SK-MEL-5 (cell line): ENCODE results near the gene ZNF791. TPM values are rescaled to one million over a fixed set of nuclear protein-coding genes. Genes with fewer than 3 reads are reported as not detected.
"Not testable (repeated sequence)": the region's sequence is repeated elsewhere in the genome, so short reads cannot be mapped to it uniquely, and the experiment has no call there.

Experiments
- DNase-seq: peaks from one replicate; pipeline ENCODE4 v3.0.0-alpha.2; 2016; ENCODE audit warnings: low read depth, low spot score
- in situ Hi-C: cut with HindIII; loops from 2 replicates; pipeline ENCODE4 v1.10.0; 2016; ENCODE audit warnings: low sequenced_read_pairs, high pct_unique_total_duplicates, low pct_unique_long_range_greater_than_20kb
- total RNA-seq: library from RNA; depleted of rRNA; stranded (reverse); fragments of >200 nt; shearing (Covaris generic); gene quantifications from 2 replicates; pipeline ENCODE4 v1.2.3, GENCODE V29; 2014

ZNF791 gene
- total RNA-seq, 1 experiment from 2014 or later: 12.4 TPM

DNA sequence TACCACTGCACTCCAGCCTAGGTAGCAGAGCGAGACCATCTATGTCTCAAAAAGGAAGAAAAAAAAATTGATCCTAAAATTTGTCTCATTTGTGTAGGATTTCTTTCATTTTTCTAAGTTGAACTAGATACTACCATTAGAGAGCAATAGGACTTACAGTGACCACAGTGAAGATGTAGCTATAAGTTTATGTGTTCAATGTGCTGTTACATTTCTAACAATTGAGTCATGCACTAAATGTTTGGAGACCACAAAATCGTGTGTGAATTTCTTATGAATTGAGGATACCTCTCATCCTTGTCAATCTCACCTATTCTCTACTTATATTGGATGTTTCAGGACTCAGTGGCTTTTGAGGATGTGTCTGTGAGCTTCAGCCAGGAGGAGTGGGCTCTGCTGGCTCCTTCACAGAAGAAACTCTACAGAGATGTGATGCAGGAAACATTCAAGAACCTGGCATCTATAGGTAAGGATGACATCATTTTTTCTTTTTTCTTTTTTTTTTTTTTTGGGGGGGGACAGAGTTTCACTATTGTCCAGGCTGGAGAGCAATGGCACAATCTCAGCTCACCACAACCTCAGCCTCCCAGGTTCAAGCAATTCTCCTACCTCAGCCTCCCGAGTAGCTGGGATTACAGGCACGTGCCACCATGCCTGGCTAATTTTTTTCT is 12.8 kb downstream of the ZNF791 start:
- in situ Hi-C loops: no loop called here
- DNase-seq: no peak

DNA sequence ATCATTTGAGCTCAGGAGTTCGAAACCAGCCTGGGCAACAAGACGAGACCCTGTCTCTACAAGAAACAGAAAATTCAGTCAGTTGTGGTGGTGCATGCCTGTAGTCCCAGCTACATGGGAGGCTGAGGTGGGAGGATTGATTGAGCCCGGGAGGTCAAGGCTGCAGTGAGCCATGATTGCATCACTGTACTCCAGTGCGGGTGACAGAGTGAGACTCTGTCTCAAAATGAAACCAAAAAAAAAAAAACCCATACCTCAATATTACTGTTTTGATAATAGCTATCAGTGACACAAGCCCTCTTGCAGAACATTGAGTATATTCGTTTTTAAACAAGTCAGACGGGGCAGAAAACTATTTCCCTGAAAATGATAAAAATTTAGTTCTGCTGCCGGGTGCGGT is 16.2 kb downstream of the ZNF791 start:
- no peak for DNase-seq
- in situ Hi-C loops: no loop called here

DNA sequence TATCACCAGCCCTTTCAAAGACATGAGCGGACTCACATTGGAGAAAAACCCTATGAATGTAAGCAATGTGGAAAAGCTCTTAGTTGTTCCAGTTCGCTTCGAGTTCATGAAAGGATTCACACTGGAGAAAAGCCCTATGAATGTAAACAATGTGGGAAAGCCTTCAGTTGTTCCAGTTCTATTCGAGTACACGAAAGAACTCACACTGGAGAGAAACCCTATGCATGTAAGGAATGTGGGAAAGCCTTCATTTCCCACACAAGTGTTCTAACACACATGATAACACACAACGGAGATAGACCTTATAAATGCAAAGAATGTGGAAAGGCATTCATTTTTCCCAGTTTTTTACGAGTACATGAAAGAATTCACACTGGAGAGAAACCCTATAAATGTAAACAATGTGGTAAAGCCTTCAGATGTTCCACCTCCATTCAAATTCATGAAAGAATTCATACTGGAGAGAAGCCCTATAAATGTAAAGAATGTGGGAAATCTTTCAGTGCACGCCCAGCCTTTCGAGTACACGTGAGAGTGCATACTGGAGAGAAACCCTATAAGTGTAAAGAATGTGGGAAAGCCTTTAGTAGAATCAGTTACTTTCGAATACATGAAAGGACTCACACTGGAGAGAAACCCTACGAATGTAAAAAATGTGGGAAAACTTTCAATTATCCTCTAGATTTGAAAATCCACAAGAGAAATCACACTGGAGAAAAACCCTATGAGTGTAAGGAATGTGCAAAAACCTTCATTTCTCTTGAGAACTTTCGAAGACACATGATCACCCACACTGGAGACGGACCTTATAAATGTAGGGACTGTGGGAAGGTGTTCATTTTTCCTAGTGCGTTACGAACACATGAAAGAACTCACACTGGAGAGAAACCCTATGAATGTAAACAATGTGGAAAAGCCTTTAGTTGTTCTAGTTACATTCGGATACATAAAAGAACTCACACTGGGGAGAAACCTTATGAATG is 17.6 kb downstream of the ZNF791 start:
- in situ Hi-C loops: no loop called here

DNA sequence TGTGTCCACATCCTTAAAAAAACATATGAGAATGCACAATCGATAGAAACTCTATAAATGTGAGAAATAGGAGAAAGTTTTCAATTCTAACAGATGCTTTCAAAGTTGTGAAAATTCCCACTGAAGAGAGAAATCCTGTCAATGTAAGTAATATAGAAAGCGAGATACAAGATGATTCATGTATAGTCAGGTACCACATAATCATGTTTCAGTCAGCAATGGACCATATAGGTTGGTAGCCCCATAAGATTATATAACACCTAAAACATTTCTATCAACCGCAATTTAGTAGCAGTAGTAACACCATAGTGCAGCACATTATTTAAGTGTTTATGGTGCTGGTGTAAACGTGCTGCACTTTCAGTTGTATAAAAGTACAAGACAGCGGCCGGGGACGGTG is 18.5 kb downstream of the ZNF791 start:
- in situ Hi-C loops: no loop called here
- DNase-seq: no peak

More for the DNA sequence above, 17.6 kb downstream of the ZNF791 start:
- DNase-seq: no peak

DNA sequence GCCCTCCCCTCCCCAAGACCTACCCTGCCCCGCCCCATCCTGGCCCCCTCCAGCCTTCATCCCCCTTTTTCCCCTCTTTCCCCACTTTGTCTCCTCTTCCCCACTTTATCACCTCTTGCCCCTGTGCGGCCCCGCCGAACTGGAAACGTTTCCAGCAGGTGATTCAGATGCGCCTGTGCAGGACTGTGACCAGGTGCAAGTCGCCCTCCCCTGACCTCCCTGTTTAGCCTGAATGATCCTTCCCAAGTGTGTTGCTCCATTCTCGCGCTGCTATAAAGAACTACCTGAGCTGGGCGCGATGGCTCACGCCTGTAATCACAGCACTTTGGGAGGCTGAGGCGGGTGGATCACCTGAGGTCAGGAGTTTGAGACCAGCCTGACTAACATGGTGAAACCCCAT is 25.9 kb downstream of the ZNF791 start:
- DNase-seq: no peak
- in situ Hi-C loops: no loop called here

DNA sequence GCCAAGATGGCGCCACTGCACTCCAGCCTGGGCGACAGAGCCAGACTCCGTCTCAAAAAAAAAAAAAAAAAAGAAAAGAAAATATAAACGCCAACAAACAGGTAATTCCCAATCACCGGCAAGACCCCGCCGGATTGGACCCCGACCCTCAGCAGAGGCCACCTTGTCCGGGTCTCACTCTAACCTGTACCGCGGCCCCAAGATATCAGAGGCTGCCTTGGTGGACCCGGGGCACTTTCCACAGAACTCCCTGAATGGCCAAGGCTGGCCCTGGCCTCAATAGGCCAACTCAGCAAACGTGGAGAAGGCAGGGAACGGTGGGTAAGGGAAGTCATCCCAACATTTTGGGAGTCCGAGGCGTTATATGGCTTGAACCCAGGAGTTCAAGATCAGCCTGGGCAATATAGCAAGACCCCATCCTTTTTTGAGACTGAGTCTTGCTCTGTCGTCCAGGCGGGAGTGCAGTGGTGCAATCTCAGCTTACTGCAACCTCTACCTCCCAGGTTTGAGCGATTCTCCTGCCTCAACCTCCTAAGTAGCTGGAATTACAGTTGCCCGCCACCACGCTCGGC is 28.0 kb downstream of the ZNF791 start:
- no peak for DNase-seq
- in situ Hi-C loops: no loop called here

DNA sequence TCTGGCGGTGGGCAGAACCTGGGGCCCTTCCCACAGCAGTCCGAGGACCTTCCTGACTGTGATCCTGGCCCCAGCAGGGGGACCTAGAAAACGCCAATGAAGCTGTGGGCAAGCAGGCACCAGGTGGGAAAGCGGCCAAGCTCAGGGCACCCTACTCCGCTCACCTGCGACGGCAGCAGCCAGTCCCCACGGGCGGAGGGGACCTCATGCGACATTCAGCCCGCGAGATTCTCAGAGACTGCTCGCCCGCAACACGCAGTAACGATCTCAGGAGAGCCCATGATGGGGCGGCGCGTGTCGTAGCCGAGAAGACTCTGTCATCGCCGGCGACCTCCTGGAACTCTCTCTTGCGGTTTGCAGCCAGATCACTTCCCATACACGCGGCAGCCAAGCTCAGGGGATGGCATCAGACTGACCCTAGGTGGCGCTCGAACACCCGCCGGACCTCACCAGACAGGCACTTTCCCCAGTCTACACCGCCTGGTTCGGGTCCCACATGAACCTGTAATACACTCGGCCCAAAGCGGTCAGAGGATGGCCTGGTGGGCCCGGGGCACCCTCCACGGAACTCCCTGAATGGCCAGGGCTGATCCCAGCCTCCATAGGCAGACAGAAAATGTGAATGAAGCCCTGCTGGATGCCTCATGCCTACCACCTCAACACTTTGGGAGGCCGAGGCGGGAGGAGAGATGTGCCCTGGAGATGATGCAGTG is 29.3 kb downstream of the ZNF791 start:
- in situ Hi-C loops: no loop called here
- DNase-seq: peak; percentile 58

DNA sequence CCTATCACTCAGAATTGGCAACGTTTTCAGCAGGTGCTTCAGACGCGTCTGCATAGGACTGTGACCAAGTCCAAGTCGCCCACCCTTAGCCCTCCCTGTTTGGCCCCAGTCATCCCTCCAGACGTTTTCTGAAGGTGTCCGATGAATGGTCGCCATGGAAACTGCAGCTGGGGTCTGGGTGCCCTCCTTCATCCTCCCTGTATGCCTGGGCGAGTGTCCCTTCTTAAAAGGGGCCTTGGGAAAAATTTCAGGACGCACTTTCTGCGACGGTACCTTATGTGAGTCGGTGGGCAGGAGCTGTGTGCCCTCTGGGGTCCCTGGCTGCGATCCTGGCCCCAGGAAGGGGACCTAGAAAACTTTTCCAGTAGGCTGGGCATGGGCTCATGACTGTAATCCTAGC is 30.7 kb downstream of the ZNF791 start:
- in situ Hi-C loops: no loop called here
- no peak for DNase-seq

DNA sequence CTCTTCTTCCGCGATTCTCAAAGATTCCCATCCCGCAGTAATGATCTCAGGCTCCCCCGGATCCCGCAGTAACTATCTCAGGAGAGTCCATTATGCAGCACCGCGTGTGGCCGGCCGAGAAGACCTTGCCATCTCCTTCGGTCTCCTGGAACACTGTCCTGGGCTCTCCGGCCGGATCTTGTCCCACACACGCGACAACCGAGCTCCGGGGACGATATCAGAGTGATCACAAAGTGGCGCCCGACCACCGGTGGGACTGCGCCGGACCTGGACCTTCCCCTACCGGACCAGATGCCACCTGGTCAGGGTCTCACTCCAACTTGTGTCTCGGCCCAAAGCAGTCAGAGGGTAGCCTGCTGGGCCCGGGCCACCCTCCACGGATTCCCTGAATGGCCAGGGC is 31.8 kb downstream of the ZNF791 start:
- DNase-seq: no peak
- in situ Hi-C loops: no loop called here

DNA sequence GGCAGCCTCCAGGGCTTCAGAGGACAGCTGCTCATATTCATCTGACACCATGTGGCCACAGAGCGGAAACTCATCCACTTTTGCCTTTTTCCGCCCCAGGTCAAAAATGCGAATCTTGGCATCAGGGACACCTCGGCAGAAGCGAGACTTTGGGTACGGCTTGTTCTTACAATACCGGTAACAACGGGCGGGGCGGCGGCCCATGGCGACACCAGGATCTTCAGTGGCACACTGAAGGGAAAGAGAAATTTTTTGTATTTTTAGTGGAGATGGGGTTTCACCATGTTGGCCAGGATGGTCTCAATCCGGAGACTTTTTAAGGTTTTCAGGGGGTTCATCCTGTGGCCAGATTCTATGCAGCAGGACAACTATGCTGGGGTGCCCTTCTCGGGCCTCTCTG is 33.0 kb downstream of the ZNF791 start:
- DNase-seq, in situ Hi-C loops: not testable (repeated sequence)

DNA sequence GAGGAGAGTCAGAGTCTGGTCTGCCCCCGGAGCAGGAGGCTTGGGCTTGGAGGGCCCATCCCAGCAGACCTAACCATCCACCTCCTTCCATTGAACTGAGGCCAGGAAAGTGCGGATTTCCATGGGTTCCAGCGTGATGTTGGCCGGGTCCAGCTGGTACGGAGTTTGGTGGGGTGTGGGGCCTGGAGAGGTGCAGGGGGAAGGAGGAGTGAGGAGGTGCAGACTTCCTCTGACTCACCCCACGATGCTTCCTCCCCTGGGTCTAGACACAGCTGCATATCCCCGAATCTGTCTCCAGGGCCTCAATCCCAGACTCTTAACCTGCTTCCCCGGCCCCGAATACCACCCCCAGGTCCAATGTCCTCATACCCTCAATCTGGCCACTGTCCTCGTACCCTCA is 35.8 kb downstream of the ZNF791 start:
- in situ Hi-C loops: no loop called here
- DNase-seq: no peak

DNA sequence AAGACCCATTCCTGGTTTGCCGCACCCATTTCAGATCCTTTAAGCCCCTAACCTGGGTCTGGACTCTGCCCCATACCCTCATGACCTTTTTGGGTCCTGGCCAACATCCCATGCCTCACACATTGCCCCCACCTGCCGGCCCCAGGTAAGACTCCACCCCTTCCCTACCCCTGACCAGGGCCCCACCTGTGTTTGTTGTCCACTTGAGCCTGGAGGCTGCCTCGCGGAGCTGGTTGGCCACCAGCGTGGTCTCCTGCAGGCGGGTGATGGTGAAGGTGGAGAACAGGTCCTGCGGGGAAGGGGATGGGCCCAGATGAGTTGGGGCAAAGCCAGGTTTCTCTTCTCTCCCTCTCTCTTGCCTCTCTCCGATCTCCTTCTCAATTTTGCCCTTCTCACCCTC is 36.3 kb downstream of the ZNF791 start:
- in situ Hi-C loops: no loop called here
- no peak for DNase-seq

DNA sequence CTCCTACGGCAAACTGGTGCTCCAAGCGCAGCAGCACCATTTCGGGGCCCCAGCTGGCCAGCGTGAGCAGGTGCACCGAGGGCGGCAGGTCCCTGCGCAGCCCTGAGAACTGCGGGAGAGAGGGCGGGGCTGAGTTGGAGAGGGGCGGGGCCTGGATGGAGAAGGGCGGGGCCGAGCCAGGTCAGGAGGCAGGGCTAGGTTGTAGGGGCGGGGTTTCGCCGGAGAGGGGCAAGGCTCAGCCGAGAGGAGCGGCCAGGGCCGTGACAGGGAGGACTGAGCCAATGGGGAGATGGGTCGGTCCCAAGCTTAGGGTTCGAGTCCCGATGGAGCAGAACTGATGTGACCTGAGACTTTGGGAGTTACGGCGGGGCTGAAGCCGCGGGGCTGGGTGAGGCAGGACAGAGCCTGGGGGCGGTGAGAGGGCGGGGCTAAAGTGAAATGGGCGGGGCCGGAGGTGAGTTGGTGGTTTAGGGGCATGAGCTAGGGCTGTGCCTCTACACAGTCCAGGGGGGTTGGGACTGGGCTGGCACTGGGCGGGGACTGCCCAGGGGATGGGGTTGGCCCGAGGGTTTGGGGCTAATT is 36.9 kb downstream of the ZNF791 start:
- in situ Hi-C loops: no loop called here
- no peak for DNase-seq

DNA sequence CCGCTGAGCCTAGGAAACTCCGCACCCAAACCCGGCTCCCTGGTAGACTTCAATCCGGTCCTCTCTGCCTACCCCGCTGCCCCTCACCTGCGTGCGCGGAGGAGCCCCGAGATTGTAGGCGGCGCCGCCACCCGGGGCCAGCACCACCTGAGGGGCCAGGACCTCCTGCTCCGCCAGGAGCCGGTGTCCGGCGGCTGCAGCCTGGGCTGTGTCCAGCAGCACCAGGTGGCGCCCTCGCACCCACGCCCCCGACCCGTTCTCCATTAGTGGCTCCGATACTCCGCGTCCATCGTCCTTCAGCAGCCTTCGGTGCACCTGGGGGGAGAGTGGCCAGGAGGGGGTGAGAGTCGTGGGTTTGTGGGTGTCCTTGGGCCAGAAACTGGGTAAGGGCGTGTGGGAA is 37.4 kb downstream of the ZNF791 start:
- no peak for DNase-seq

DNA sequence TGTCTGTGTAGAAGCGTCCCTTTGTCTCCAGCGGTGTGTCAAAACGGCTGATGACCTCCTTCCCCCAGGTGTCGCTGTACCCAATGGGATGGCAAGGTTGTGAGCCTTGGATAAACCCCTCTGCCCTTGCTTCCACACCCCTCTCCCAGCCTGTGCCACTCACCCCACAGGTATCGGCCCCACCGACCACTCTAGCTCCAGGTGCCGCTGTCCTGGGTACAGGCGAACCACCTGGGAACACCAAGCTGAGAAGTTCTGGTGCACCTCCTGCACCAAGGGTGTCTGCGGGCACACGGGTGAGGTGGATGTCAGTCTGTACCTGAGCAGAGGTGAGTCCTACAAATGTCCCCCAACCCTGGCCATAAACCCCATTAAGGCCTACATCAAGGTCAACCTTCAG is 39.2 kb downstream of the ZNF791 start:
- in situ Hi-C loops: no loop called here
- DNase-seq: no peak

More for the DNA sequence above, 37.4 kb downstream of the ZNF791 start:
- in situ Hi-C loops: no loop called here

DNA sequence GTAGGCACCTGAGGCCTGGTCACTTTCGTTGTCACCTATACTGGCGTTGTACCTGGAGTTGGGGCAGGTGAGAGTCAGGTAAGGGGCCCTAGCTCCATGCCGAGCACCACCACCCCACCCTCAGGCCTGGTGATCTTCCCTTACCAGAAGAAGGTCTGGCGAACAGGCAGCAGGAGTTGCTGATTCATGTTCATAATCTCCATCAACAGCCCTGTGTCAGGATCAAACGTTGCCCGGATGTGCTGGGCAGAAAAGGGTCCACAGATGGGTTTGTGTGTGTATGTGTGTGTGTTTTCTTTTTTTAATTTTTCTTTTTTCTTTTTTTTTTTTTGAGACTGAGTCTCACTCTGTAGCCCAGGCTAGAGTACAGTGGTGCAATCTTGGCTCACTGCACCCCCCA is 41.5 kb downstream of the ZNF791 start:
- DNase-seq: no peak
- in situ Hi-C loops: no loop called here

DNA sequence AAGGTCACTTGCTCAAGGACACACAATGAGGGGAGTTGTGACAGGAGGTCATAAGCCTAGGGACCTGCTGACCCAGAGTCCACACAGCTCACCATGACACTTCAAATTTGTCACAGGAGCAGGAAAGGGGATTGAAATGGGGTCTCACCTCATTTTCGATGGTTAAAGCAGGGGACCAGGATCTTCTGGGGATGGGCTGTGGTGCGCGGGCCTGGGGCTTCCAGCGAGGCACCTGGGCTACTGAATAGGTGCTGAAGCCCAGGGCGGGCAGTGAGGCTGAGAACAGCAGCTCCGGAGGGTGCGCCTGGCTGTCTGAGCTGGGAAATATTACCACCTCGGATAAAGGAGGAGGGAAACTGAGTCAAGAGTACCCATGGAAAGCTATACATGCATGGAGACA is 44.8 kb downstream of the ZNF791 start:
- in situ Hi-C loops: no loop called here
- DNase-seq: no peak
